Panc1 (cell line): ENCODE data around the gene PAPOLG. TPM values are rescaled to one million over a fixed set of nuclear protein-coding genes. Genes with fewer than 3 reads are reported as not detected.

Experiments used
- ATAC-seq: fragments of 200-7000 bp; cut with Tn5 transposase; 2 replicates; pipeline ENCODE4 v1.9.1; 2020; ENCODE audit warnings: mild to moderate bottlenecking, moderate library complexity
- BruUV-seq: library from RNA; stranded (reverse); fragments of 400-500 nt; replicated peaks from 2 replicates; lab custom pipeline; 2021; lab: Mats Ljungman, UMichigan
- CTCF ChIA-PET: fragments of 300-600 bp; sonication (Branson Sonifier 250); formaldehyde crosslinking; loops from one replicate; lab custom pipeline; 2022; ENCODE audit warnings: antibody characterized with exemption; lab: Charles Lee
- POLR2A ChIA-PET: fragments of 300-600 bp; sonication (Branson Sonifier 250); formaldehyde crosslinking; loops from one replicate; lab custom pipeline; 2022; ENCODE audit warnings: antibody characterized with exemption; lab: Charles Lee
- DNase-seq: peaks from one replicate; pipeline ENCODE4 v3.0.0-alpha.2; 2010; ENCODE audit warnings: low read depth, low spot score
- H3K27ac ChIP-seq: 2 replicates; pipeline ENCODE4 v1.5.1; 2011; ENCODE audit warnings: mild to moderate bottlenecking, low read length, inconsistent platforms
- H3K27me3 ChIP-seq: fragments of 200-500 bp; sonication (Bioruptor generic); 2 replicates; pipeline ENCODE4 v1.6.0; 2014; ENCODE audit warnings: low read length, inconsistent platforms; ENCODE audit not compliant: control insufficient read depth, insufficient read depth
- H3K36me3 ChIP-seq: fragments of 200-500 bp; sonication (Bioruptor generic); 2 replicates; pipeline ENCODE4 v1.5.1; 2014; ENCODE audit warnings: inconsistent platforms, mild to moderate bottlenecking, low read length, moderate library complexity; ENCODE audit not compliant: control insufficient read depth, insufficient read depth
- H3K4me1 ChIP-seq: 2 replicates; pipeline ENCODE4 v1.5.1; 2011; ENCODE audit warnings: inconsistent platforms, mild to moderate bottlenecking, low read length, moderate library complexity; ENCODE audit not compliant: control insufficient read depth, insufficient read depth
- H3K4me3 ChIP-seq, 2 experiments: 2 replicates each; pipeline ENCODE4 v1.5.1; 2011 to 2012; ENCODE audit warnings: low read depth in 2 of 2, low read length in 2 of 2, mild to moderate bottlenecking in 2 of 2, inconsistent platforms in 1 of 2, moderate library complexity in 1 of 2
- H3K9me3 ChIP-seq: fragments of 200-500 bp; sonication (Bioruptor generic); 2 replicates; pipeline ENCODE4 v1.5.1; 2014; ENCODE audit warnings: low read depth, mild to moderate bottlenecking, inconsistent platforms, low read length, moderate library complexity; ENCODE audit not compliant: control insufficient read depth, insufficient read depth
- POLR2AphosphoS5 ChIP-seq: IDR thresholded peaks from 2 replicates; pipeline ENCODE4 v1.6.1; 2012; ENCODE audit warnings: mild to moderate bottlenecking, low read depth, low read length, moderate library complexity
- SIN3A ChIP-seq: IDR thresholded peaks from 2 replicates; pipeline ENCODE4 v1.6.1; 2012; ENCODE audit warnings: low read depth, mild to moderate bottlenecking, low read length, moderate library complexity, borderline replicate concordance; ENCODE audit not compliant: insufficient read depth
- TCF7L2 ChIP-seq: IDR thresholded peaks from 2 replicates; pipeline ENCODE4 v1.6.1; 2011; ENCODE audit warnings: mild to moderate bottlenecking, low read depth, low read length, inconsistent platforms
- in situ Hi-C: cut with HindIII; loops from 2 replicates; pipeline ENCODE4 v1.10.0; 2016; ENCODE audit warnings: low sequenced_read_pairs, low pct_unique_long_range_greater_than_20kb
- intact Hi-C: fragments of 100-400 bp; cut with micrococcal nuclease; formaldehyde crosslinking; loops from one replicate; pipeline ENCODE4 v1.10.0; 2022; ENCODE audit not compliant: unreplicated experiment
- total RNA-seq: library from RNA; stranded (reverse); gene quantifications from one replicate; pipeline ENCODE4 v1.2.1, GENCODE V29; 2021; ENCODE audit not compliant: unreplicated experiment
- TF ChIP-seq, protein P1 (sequence below), 2 experiments: IDR thresholded peaks; 2 replicates each; pipeline ENCODE4 v1.6.1; 2011 to 2012; ENCODE audit warnings: low read depth in 2 of 2, control low read depth in 1 of 2, low read length in 1 of 2, mild to moderate bottlenecking in 1 of 2, moderate library complexity in 1 of 2; ENCODE audit not compliant: insufficient read depth in 1 of 2
- TF ChIP-seq, protein P2 (sequence below): fragments of 450-650 bp; IDR thresholded peaks from 2 replicates; pipeline ENCODE4 v1.5.1; 2017; ENCODE audit warnings: mild to moderate bottlenecking

Gene PAPOLG
- total RNA-seq, 1 experiment from 2014 or later = 10.9 TPM

DNA sequence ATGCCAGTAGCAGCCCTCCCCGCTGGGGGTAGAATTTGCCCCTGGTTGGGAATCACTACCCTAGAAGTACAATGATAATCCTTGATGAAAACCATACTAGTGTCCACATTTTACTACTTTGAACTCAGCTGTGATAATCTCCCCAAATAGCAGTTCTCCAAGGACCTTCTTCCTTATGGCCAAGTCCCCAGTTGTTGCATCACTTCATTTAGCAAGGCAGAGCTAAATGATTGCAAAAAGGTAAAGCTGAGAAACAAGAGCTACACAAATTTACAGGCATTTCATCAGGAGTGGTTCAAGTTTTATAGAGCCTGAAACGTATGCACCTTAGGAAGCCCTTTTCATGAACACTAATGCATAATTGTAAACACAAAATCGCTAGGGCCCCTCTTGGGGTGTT, 80.4 kb downstream of the PAPOLG start:
- POLR2A ChIA-PET = no interaction called here
- Histone ChIP-seq H3K27ac (no peak overlapping the region), H3K9me3 (no peaks in the 10 kb centered on the region), H3K4me3 (no peak overlapping the region), H3K27me3 (peaks cover 21% of the 10 kb centered on the region), H3K4me1 (no peaks in the 10 kb centered on the region), H3K36me3 (no peaks in the 10 kb centered on the region)
- intact Hi-C loops = no loop called here
- CTCF ChIA-PET = no interaction called here
- in situ Hi-C loops = no loop called here
- no peak for ATAC-seq
- no TSS peak for BruUV-seq
- TF ChIP-seq, protein P1, sequence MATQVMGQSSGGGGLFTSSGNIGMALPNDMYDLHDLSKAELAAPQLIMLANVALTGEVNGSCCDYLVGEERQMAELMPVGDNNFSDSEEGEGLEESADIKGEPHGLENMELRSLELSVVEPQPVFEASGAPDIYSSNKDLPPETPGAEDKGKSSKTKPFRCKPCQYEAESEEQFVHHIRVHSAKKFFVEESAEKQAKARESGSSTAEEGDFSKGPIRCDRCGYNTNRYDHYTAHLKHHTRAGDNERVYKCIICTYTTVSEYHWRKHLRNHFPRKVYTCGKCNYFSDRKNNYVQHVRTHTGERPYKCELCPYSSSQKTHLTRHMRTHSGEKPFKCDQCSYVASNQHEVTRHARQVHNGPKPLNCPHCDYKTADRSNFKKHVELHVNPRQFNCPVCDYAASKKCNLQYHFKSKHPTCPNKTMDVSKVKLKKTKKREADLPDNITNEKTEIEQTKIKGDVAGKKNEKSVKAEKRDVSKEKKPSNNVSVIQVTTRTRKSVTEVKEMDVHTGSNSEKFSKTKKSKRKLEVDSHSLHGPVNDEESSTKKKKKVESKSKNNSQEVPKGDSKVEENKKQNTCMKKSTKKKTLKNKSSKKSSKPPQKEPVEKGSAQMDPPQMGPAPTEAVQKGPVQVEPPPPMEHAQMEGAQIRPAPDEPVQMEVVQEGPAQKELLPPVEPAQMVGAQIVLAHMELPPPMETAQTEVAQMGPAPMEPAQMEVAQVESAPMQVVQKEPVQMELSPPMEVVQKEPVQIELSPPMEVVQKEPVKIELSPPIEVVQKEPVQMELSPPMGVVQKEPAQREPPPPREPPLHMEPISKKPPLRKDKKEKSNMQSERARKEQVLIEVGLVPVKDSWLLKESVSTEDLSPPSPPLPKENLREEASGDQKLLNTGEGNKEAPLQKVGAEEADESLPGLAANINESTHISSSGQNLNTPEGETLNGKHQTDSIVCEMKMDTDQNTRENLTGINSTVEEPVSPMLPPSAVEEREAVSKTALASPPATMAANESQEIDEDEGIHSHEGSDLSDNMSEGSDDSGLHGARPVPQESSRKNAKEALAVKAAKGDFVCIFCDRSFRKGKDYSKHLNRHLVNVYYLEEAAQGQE (IDR thresholded peaks at IDR 0.05; ENCODE audit: insufficient read depth in 1 of 2, low read depth in 2 of 2, low read length in 1 of 2) = no peak
- TF ChIP-seq SIN3A = no peak
- TF ChIP-seq, protein P2, sequence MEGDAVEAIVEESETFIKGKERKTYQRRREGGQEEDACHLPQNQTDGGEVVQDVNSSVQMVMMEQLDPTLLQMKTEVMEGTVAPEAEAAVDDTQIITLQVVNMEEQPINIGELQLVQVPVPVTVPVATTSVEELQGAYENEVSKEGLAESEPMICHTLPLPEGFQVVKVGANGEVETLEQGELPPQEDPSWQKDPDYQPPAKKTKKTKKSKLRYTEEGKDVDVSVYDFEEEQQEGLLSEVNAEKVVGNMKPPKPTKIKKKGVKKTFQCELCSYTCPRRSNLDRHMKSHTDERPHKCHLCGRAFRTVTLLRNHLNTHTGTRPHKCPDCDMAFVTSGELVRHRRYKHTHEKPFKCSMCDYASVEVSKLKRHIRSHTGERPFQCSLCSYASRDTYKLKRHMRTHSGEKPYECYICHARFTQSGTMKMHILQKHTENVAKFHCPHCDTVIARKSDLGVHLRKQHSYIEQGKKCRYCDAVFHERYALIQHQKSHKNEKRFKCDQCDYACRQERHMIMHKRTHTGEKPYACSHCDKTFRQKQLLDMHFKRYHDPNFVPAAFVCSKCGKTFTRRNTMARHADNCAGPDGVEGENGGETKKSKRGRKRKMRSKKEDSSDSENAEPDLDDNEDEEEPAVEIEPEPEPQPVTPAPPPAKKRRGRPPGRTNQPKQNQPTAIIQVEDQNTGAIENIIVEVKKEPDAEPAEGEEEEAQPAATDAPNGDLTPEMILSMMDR = no peak
- no peak for TF ChIP-seq POLR2AphosphoS5
- TF ChIP-seq TCF7L2 = no peak
- DNase-seq = no peak

- intact Hi-C loops = no loop called here
- no peak for TF ChIP-seq SIN3A
- no peak for TF ChIP-seq POLR2AphosphoS5
- TF ChIP-seq, protein P2 = no peak
- no peak for TF ChIP-seq TCF7L2
- TF ChIP-seq, protein P1 (IDR thresholded peaks at IDR 0.05; ENCODE audit: insufficient read depth in 1 of 2, low read depth in 2 of 2, low read length in 1 of 2) = no peak
- no peak for DNase-seq
- in situ Hi-C loops = no loop called here
- H3K27ac ChIP-seq = no peak overlapping the region
- POLR2A ChIA-PET = no interaction called here
- H3K4me1 ChIP-seq = no peaks in the 10 kb centered on the region
- no peak overlapping the region for H3K4me3 ChIP-seq
- CTCF ChIA-PET = no interaction called here
- no TSS peak for BruUV-seq
- ATAC-seq = no peak
- H3K27me3 ChIP-seq = peaks cover 21% of the 10 kb centered on the region
- H3K36me3 ChIP-seq = no peaks in the 10 kb centered on the region
- no peaks in the 10 kb centered on the region for H3K9me3 ChIP-seq
These were observed 81.1 kb downstream of the PAPOLG start for GRCh38 chr2:60837123-60837522.
